ENCODE results near the gene SDC3.

DNA sequence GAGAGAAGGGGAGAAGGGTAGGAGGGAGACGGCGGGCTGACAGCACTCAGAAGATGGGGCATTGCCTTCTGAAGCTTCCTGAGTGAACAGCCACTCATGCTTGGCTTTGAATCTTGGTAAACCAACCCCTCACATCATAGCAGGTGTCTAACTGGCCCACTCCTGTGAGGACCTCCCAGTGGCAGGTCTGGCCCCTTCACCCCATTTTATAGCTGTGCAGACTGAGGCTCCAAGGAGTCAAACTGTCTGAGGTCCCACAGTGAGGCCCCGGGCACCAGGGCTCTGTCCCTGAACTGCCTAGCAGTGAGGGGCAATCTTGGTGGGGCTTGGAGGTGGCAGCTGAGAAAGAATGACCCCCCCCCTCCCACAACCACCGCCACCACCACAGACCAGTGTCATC, 41.0 kb downstream of the SDC3 start:
- TF ChIP-seq POLR2AphosphoS5 (IDR thresholded peaks at IDR 0.05; ENCODE audit: low read depth, low read length) (no peak), SIN3A (IDR thresholded peaks at IDR 0.05; ENCODE audit: borderline replicate concordance, insufficient read depth, low read length) (no peak), TAF1 (IDR thresholded peaks at IDR 0.05; ENCODE audit: borderline replicate concordance, insufficient read depth, low read length) (no peak), REST (IDR thresholded peaks at IDR 0.05; ENCODE audit: insufficient read depth in 1 of 2, low read depth in 2 of 2, low read length in 2 of 2) (no peak)

Data from PFSK-1 (cell line).